GM18909 (cell line): ENCODE measurements around the gene KCNA2.

ENCODE experiments used
- ATAC-seq: cut with Tn5 transposase; IDR thresholded peaks from one replicate; pipeline ENCODE4 v1.9.1; 2021; ENCODE audit warnings: mild to moderate bottlenecking; ENCODE audit not compliant: unreplicated experiment, poor library complexity

Gene KCNA2

DNA sequence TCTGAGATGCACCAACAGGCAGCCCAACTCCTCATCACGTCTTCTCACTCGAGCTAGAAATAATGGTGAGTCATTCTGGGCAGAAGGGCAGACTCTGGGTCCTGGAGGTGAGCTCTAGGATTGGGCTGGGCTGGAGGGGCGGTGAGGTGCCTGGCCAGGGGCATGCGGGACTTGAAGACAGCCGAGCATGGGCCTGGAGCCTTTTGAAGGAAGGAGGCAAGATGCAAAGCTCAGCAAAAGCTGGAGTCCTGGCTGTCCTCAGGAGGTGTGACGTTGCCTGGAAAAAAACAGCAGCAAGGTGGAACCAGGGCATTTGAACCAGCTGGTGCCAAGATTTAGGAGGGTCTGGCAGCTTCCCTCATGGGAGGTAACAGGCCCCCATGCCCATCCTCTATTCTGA, 712 bp downstream of the KCNA2 start:
- ATAC-seq = no peak

GRCh38 chr1:110604586-110605148, 1.5 kb downstream of the KCNA2 start:
- ATAC-seq = no peak

DNA sequence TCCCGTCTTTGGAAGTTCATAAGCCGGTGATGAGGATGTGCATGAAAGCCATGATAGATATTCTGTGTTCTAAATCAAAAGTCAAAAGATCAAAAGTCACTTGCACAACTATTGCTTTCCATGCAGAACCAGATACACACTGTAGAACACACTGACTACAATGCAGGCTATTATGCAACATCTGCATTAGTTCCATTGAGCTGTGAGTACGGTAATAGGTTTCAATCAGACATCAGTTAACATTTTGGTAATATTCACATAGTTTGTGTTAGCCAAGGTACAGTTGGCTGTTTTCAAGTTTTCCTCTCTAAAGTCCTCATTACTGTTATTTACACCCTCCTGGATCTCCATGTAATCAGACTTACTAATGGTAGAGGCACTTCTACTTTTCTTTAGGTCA, 3.1 kb downstream of the KCNA2 start:
- no peak for ATAC-seq

DNA sequence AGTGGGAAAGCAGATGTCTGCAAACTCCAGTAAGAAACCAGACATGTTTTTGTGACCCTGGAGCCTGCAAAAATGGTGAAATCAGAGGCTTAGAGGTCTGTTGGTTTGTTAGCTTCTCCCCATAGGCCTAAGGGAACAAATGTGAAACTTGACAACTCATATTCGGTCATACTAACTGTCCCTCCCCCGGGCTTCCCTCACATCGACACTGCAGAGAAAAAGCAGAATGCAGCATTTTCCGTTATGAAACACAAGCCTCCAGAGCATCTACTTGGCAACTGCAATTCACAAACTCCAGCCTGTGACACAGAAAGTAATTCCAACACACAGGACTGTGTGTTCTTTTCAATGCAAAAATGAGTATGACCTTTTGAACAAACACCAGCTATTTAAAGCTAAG, 3.7 kb downstream of the KCNA2 start:
- ATAC-seq = no peak

DNA sequence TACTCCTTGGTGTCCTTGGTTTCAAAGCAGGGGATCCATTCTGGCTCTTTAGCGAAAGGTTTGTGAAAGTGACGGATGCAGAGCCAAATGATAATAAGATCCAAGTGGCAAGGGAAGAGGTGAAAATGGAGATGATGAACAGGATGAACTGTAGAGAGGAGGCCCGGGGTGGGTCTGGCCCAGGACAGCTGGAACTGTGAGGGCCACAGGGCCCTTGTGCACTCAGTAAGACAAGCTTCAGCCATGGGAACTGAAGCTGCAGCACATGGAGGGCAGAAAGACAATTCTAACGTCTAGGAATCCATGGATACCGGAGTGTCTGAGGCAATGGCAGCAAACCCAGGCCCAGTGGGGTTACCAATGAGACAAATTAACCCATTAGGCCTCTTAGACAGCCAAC, 4.8 kb downstream of the KCNA2 start:
- ATAC-seq = no peak

- no peak for ATAC-seq
Observed at GRCh38 chr1:110600716-110601115, 5.4 kb downstream of the KCNA2 start.

DNA sequence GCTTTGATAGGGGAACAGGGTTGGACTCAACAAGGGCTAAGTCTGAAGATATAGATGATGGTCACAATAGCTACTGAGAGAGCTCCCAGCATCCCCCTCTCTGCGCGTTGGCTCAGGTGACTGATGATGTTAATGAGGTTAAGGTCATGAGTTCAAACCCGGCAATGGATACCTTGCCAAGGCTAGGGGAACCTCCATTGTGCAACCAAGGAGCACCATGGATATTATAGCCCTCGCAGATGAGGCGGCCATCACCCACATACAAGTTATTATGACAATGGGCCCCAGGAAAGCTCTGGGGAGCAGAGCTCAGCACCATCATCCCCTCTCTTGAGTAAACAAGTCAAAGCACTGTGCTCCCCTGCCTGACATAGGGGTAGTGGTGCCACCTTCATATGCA, 8.2 kb downstream of the KCNA2 start:
- no peak for ATAC-seq

DNA sequence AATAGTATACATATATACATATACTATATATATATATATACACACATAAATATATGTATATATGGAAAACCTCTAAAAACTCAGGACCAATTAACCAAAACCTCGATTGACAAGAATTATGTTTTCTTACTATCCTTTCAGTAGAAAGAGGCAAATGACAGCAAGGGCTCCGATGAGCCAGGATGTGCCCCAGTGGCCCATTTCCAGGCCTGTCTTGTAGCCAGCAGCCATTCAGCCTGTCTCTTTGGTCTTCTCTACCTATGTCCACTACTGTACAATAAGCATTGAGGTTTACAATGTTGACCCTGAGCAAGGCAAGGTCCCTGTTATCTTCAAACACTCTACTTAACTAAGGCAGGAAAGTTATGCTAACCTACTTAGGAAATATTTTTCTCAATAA, 9.8 kb downstream of the KCNA2 start:
- no peak for ATAC-seq

GRCh38 chr1:110595353-110595710, 10.8 kb downstream of the KCNA2 start:
- ATAC-seq = no peak

DNA sequence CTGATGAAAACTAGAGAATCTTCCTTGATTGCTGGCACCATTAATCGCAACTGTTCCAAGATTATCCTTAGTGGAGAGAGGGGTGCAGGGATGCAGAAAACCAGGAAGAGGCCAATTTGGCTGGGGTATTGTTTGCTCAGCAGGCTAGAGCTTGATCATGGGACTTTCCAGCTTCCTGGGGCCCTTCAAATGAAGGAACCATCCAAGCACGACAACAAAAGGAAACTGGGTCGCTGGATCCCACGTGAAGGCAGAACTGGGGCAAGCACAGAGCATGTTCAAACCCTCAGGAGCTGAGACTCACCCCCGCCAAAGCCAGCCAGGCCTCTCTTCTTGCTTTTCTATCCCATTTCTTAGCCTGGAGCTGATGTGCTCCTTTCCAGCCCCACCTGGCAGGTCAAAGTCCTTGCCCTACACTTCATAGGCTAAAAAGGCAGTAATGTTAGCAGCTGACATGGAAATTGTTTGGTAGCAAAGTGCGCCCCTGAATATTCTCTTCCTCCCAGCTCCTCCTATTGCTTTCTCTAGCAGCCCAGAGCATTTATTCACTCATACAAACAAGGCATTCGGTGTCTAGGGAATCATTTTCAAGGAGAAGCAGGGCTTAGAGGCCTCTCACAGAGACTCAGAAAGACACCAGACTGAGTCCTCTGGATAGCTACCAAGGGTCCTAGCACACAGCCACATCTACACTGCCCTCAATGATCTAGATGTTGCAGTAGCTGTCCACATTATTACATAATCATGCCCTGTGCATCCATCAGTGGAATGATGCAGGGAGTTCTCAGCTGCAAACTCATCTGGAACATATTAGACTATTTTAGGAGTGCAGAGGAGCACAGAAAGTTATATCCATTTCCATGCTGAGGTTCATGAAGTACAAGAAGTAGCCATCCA, 11.5 kb downstream of the KCNA2 start:
- no peak for ATAC-seq

DNA sequence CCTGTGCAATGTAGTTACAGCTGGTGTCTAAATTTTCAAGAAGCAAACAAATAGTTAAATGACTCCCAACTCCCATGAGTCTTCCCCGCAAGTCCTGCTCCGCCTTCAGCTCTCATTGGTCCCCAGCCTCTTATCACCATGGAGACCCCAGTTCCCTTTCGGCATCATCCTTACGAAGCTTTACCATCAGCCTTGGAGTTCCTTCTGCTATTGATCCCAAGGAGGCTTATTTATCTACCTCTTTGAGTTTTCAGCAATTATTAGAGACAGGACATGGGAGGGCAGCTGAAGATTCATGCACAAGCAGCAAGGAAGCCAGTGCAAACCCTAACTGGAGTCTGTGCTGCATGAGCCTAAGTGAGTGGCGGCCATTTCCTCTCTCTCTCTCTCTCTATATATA, 12.3 kb downstream of the KCNA2 start:
- ATAC-seq = no peak

DNA sequence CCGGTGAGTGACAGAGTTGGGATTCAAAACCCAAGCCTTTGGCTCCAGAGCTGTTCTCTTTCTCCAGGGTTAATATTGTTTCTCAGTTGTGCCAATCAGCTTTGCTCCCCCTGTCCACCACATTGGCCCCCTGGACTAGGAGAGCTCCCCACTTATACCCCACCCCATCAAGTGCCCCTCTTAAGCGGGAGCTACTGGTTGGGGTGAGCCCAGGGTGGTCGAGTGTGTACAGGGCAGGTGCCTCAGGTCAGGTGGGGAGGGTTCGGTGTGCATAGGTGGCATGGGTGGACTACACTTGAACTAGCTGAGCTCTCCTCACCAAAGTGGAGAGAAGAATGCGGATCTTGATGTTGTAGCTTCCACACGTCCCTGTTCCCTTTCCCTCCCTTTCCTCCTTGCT, 14.2 kb downstream of the KCNA2 start:
- no peak for ATAC-seq

GRCh38 chr1:110588991-110589390, 17.2 kb downstream of the KCNA2 start:
- ATAC-seq = no peak

GRCh38 chr1:110588486-110588885, 17.7 kb downstream of the KCNA2 start:
- ATAC-seq = no peak

DNA sequence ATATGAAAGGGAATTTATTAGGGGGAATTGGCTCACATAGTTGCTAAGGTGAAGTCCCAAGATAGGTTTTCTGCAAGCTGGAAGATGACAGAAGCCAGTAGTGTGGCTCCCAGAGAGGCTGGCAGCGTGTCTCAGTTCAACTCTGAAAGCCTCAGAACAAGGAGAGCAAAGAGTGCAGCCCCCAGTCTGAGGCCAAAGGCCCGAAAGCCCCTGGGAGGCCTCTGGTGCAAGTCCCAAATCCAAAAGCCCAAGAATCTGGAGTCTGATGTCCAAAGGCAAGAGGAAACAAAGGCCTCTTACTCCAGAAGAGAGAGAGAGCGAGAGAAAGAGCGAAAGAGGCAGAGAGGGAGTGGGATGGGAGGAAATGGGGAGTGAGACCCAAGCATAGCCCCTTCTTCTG, 18.3 kb downstream of the KCNA2 start:
- no peak for ATAC-seq

DNA sequence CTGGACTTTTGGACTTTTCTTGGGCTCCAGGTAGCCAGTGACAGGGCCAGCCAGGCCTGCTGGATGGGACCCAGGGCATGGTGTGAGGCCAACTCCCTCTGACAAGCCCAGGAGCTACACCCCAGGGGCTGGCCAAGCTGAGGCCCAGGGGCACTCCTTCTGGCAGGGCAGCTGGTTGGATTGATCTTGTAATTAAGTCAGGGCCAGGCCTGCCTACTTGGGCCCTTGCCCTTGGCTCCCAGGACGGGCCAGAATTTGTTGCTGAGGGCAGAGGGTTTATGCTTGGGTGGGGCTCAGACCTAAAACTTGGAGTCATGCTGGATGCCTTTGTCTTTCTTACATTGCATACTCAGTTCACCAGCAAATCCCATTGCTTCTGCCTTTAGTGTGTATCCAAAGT, 20.7 kb downstream of the KCNA2 start:
- no peak for ATAC-seq

GRCh38 chr1:110584045-110584444, 22.1 kb downstream of the KCNA2 start:
- ATAC-seq = no peak

GRCh38 chr1:110583505-110583904, 22.7 kb downstream of the KCNA2 start:
- no peak for ATAC-seq

DNA sequence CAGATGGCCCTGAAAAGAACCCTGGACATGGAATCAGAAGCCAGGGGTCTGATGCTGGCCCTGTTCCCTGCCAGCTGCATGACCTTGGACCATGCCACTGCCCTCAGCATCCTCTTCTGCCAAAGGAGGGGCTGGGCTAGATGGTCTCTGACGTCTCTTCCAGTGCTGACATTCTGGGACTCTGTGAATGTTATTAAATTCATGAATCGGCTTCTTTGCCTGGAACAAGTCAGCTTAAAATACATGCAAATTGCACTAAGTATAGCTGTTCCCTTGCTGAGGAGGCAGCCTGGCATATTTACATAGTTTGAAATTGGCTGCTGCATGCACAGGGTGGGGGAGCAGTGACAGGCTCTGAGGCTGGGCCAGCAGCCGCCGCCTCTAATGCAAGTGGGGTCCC, 23.8 kb downstream of the KCNA2 start:
- ATAC-seq = no peak

- no peak for ATAC-seq
Observed at GRCh38 chr1:110581682-110582145, 24.4 kb downstream of the KCNA2 start.

DNA sequence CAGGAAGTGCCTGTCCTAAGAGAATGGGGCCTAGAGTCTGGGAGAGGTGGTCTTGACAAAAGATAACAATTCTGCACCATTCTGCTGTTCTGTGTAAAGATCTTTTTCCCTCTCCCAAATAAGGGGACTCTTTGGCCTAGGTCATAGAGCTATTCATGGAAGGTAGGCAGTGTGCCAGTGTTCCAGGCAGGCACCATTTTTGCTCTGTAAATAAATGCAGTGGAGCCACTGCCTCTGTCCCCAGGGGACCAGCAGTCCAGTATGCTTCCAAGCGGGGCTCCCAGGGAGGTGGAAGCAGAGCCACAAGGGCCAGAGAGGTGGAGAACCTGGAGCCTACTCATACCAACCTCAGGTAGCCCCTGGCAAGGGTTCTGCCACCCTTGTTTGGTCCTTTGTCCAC, 25.9 kb downstream of the KCNA2 start:
- ATAC-seq = no peak

DNA sequence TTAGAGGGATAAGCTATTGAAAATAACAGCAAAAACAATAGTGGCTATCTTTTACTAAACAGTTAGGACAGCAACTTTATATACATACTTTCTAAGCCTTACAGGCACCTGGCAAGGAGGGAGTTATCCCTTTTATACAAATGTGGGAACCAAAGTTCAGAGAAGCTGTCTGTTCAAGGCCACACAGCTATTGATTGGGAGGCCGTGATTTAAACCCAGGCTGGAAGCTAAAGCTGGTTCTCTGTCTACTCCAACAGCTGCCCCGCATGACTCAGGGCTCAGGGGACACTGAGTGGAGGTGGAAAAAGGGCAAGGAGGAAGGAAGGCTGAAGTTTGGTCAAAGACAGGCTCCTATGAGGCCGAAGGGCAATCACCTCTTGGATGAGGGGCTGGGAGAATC, 26.7 kb downstream of the KCNA2 start:
- ATAC-seq = no peak
